Central memory CD8-positive, alpha-beta T cell (primary cell): ENCODE data around the gene LRRC38.
"Not testable (repeated sequence)": the region's sequence is repeated elsewhere in the genome, so short reads cannot be mapped to it uniquely, and the experiment has no call there.

Experiments used
- ATAC-seq: fragments of 150-1000 bp; cut with Tn5 transposase; replicated peaks from 2 replicates; pipeline ENCODE4 v1.10.0; 2022; ENCODE audit warnings: mild to moderate bottlenecking, moderate FRiP score, moderate number of reproducible peaks; ENCODE audit not compliant: poor library complexity, severe bottlenecking; ENCODE audit errors: extremely low read depth
- DNase-seq, 2 donors: peaks; one replicate each; pipeline ENCODE4 v3.0.0; 2021; ENCODE audit warnings: low spot score in 2 of 2
- H3K27ac Mint-ChIP-seq: one replicate; pipeline ENCODE4 v1.8.0; 2022; ENCODE audit warnings: low read depth, mild to moderate bottlenecking, moderate library complexity, mixed read lengths
- H3K27me3 Mint-ChIP-seq: one replicate; pipeline ENCODE4 v1.8.0; 2022; ENCODE audit warnings: mixed read lengths
- H3K36me3 Mint-ChIP-seq: one replicate; pipeline ENCODE4 v1.8.0; 2022; ENCODE audit warnings: mild to moderate bottlenecking, moderate library complexity, mixed read lengths; ENCODE audit not compliant: insufficient read depth
- H3K4me1 Mint-ChIP-seq: one replicate; pipeline ENCODE4 v1.8.0; 2022; ENCODE audit warnings: mixed read lengths
- H3K4me3 Mint-ChIP-seq: one replicate; pipeline ENCODE4 v1.8.0; 2022; ENCODE audit warnings: mild to moderate bottlenecking, moderate library complexity, mixed read lengths
- H3K9me3 Mint-ChIP-seq: one replicate; pipeline ENCODE4 v1.8.0; 2022; ENCODE audit warnings: mixed read lengths

LRRC38 gene

GRCh38 chr1:13443335-13443979 lies 70.3 kb downstream of the LRRC38 start:
- DNase-seq, result no peak
- H3K27me3 Mint-ChIP-seq, result peaks cover 16% of the 10 kb centered on the region
- H3K27ac Mint-ChIP-seq, result no peak overlapping the region
- no peaks in the 10 kb centered on the region for H3K9me3 Mint-ChIP-seq
- no peaks in the 10 kb centered on the region for H3K4me1 Mint-ChIP-seq
- H3K4me3 Mint-ChIP-seq, result no peak overlapping the region
- no peaks in the 10 kb centered on the region for H3K36me3 Mint-ChIP-seq
- ATAC-seq, result no peak

GRCh38 chr1:13439104-13439783 lies 74.6 kb downstream of the LRRC38 start:
- not testable (repeated sequence) for H3K36me3 Mint-ChIP-seq, ATAC-seq, H3K4me1 Mint-ChIP-seq, H3K27ac Mint-ChIP-seq, H3K4me3 Mint-ChIP-seq, H3K9me3 Mint-ChIP-seq, DNase-seq
- peaks cover 19% of the 10 kb centered on the region for H3K27me3 Mint-ChIP-seq

- no peaks in the 10 kb centered on the region for H3K36me3 Mint-ChIP-seq
- no peak overlapping the region for H3K27ac Mint-ChIP-seq
- DNase-seq (no peak), ATAC-seq (no peak)
- no peak overlapping the region for H3K4me3 Mint-ChIP-seq
- H3K4me1 Mint-ChIP-seq, result no peaks in the 10 kb centered on the region
- no peaks in the 10 kb centered on the region for H3K9me3 Mint-ChIP-seq
- H3K27me3 Mint-ChIP-seq, result peaks cover 19% of the 10 kb centered on the region
Observed at GRCh38 chr1:13435458-13435857, 78.3 kb downstream of the LRRC38 start.

GRCh38 chr1:13433694-13434358 lies 80.0 kb downstream of the LRRC38 start:
- not testable (repeated sequence) for H3K4me3 Mint-ChIP-seq, H3K36me3 Mint-ChIP-seq, H3K9me3 Mint-ChIP-seq, H3K27ac Mint-ChIP-seq, H3K4me1 Mint-ChIP-seq, ATAC-seq, DNase-seq
- H3K27me3 Mint-ChIP-seq, result peaks cover 19% of the 10 kb centered on the region

GRCh38 chr1:13432251-13432650 lies 81.6 kb downstream of the LRRC38 start:
- Mint-ChIP-seq H3K9me3 (no peaks in the 10 kb centered on the region), H3K4me1 (no peaks in the 10 kb centered on the region), H3K4me3 (no peak overlapping the region), H3K27ac (no peak overlapping the region), H3K36me3 (no peaks in the 10 kb centered on the region), H3K27me3 (peaks cover 19% of the 10 kb centered on the region)
- ATAC-seq (no peak), DNase-seq (no peak)

- Mint-ChIP-seq H3K4me1 (no peaks in the 10 kb centered on the region), H3K27ac (no peak overlapping the region), H3K36me3 (no peaks in the 10 kb centered on the region), H3K4me3 (no peak overlapping the region), H3K27me3 (peaks cover 6% of the 10 kb centered on the region), H3K9me3 (no peaks in the 10 kb centered on the region)
- DNase-seq (no peak), ATAC-seq (no peak)
Observed at GRCh38 chr1:13430495-13430894, 83.3 kb downstream of the LRRC38 start.
